ENCODE results near the gene FBXO31.
A peak's percentile ranks its signal among the peaks of the same experiment; 100 is the strongest.

FBXO31 gene

GRCh38 chr16:87333101-87333500 lies 50.5 kb downstream of the FBXO31 start:
- no peak for TF ChIP-seq CTCF (IDR thresholded peaks at IDR 0.05)
- no peaks in the 10 kb centered on the region for H3K9me3 ChIP-seq
- no peak overlapping the region for H3K4me3 ChIP-seq
- intact Hi-C loops (cut with DNase I; ENCODE audit: low total_unique reads) = no loop called here
- H3K4me1 ChIP-seq = no peaks in the 10 kb centered on the region
- H3K27me3 ChIP-seq = no peaks in the 10 kb centered on the region
- H3K27ac ChIP-seq = no peak overlapping the region
- DNase-seq = no peak
- H3K36me3 ChIP-seq = peaks cover 54 to 88% (median 87%) of the 10 kb centered on the region in 3 donors

GRCh38 chr16:87332150-87332549 lies 51.4 kb downstream of the FBXO31 start:
- DNase-seq = peak in 1 of 2 donors; percentile 39
- H3K27ac ChIP-seq = no peak overlapping the region
- no peak overlapping the region for H3K4me3 ChIP-seq
- TF ChIP-seq CTCF (IDR thresholded peaks at IDR 0.05) = no peak
- peaks cover 54 to 94% (median 90%) of the 10 kb centered on the region in 3 donors for H3K36me3 ChIP-seq
- no peaks in the 10 kb centered on the region for H3K27me3 ChIP-seq
- no peaks in the 10 kb centered on the region for H3K9me3 ChIP-seq
- H3K4me1 ChIP-seq = no peaks in the 10 kb centered on the region
- intact Hi-C loops (cut with DNase I; ENCODE audit: low total_unique reads) = no loop called here

GRCh38 chr16:87331241-87331801 lies 52.3 kb downstream of the FBXO31 start:
- Histone ChIP-seq H3K4me3 (no peak overlapping the region), H3K36me3 (peaks cover 54 to 99% (median 90%) of the 10 kb centered on the region in 3 donors)

GRCh38 chr16:87330646-87331045 lies 52.9 kb downstream of the FBXO31 start:
- no peaks in the 10 kb centered on the region for H3K4me1 ChIP-seq
- no peak for DNase-seq
- H3K27me3 ChIP-seq = no peaks in the 10 kb centered on the region
- no peak overlapping the region for H3K27ac ChIP-seq
- no peak for TF ChIP-seq CTCF (IDR thresholded peaks at IDR 0.05)
- H3K4me3 ChIP-seq = no peak overlapping the region
- H3K36me3 ChIP-seq = peaks cover 49 to 97% (median 83%) of the 10 kb centered on the region in 3 donors
- no peaks in the 10 kb centered on the region for H3K9me3 ChIP-seq
- intact Hi-C loops (cut with DNase I; ENCODE audit: low total_unique reads) = no loop called here

More at GRCh38 chr16:87331241-87331801, 52.3 kb downstream of the FBXO31 start:
- H3K27ac ChIP-seq = no peak overlapping the region
- no peaks in the 10 kb centered on the region for H3K4me1 ChIP-seq
- DNase-seq = no peak
- no peaks in the 10 kb centered on the region for H3K9me3 ChIP-seq
- H3K27me3 ChIP-seq = no peaks in the 10 kb centered on the region
- TF ChIP-seq CTCF (IDR thresholded peaks at IDR 0.05) = no peak
- intact Hi-C loops (cut with DNase I; ENCODE audit: low total_unique reads) = no loop called here

GRCh38 chr16:87330257-87330624 lies 53.3 kb downstream of the FBXO31 start:
- Histone ChIP-seq H3K27ac (no peak overlapping the region), H3K4me1 (no peaks in the 10 kb centered on the region), H3K9me3 (no peaks in the 10 kb centered on the region), H3K36me3 (peaks cover 45 to 95% (median 79%) of the 10 kb centered on the region in 3 donors), H3K27me3 (no peaks in the 10 kb centered on the region), H3K4me3 (no peak overlapping the region)
- no peak for TF ChIP-seq CTCF (IDR thresholded peaks at IDR 0.05)
- intact Hi-C loops (cut with DNase I; ENCODE audit: low total_unique reads) = no loop called here
- no peak for DNase-seq
